NB4 (cell line): ENCODE data around the gene BICD2.
A peak's percentile ranks its signal among the peaks of the same experiment; 100 is the strongest.

ENCODE experiments used
- DNase-seq: peaks from one replicate; pipeline ENCODE4 v3.0.0; 2010; ENCODE audit warnings: low read depth
- H3K4me3 ChIP-seq: one replicate; pipeline ENCODE4 v1.5.1; 2011; ENCODE audit warnings: mild to moderate bottlenecking, low read depth, low read length, moderate library complexity
- CTCF ChIP-seq: IDR thresholded peaks from one replicate; pipeline ENCODE4 v1.5.1; 2012; ENCODE audit warnings: low read depth, low read length
- MAX ChIP-seq: IDR thresholded peaks from 2 replicates; pipeline ENCODE4 v1.6.1; 2011; ENCODE audit warnings: low read depth, low read length
- MYC ChIP-seq: IDR thresholded peaks from 2 replicates; pipeline ENCODE4 v1.6.1; 2011; ENCODE audit warnings: low read depth, low read length
- POLR2A ChIP-seq: IDR thresholded peaks from 2 replicates; pipeline ENCODE4 v1.6.1; 2011; ENCODE audit warnings: mild to moderate bottlenecking; ENCODE audit not compliant: insufficient read length; ENCODE audit errors: extremely low read depth

Gene BICD2

DNA sequence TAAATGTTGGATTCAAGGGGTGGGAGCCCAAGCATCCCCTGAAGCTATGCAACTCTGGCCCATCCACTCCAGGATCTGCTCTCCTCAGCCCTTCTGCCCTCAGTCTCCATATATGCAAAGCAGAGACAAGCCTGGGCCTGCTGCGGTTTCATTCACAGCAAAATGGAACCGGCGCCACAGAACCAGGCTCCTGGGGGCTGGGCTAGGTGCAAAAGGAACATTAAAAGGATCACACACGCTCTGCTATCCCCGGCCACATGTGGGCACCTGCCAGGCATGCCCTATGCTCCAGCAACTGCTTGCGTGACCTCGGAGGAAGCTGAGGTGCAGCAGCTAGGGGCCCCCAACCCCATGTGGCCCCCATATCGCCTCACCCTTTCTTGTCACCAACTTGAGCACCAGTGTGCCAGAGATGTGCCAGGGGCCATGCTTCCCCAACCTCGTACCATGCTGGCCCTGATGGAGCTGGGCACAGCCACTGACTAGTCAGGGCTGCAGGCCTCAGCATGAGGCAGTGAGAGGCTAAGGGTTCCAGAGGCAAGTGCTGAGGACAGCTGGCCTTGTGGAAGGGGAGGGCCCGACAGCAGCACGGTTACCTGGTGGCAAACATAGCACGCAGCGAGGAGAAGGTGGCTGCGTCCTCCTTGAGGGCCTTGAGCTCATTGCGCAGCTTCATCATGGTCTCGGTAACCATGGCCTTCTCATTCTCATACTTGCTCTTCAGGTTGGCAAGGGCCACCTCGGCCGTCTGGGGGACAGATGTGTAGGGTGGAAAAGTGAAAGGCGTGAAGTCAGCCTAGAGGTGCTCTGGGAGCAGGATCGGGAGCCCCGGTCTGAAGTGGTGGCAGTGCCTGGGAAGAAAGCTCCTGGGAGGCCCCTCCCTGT lies 47.2 kb downstream of the BICD2 start:
- TF ChIP-seq MAX (no peak), MYC (no peak), POLR2A (no peak), CTCF (no peak)
- no peak for DNase-seq
- no peak overlapping the region for H3K4me3 ChIP-seq

DNA sequence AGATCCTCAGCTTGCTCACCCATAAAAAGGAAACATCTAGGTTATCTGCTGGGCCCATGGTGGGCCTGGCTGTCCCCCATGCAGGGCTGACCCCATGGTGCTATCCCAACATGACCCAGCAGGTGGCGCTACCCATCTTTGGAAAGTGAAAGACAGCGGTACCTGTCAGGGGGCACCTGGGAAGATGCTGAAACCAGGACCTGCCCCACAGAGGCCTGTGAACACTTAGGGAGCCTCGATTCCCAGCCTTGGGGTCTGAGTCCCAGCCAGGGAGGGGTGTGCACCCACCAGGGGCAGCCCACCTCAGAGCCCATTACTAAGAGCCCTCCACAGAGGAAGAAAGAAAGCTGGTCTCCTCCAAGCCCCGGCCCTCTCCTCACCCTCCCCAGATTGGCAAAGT lies 48.1 kb downstream of the BICD2 start:
- DNase-seq: peak; percentile 55
- no peak overlapping the region for H3K4me3 ChIP-seq
- TF ChIP-seq POLR2A: no peak
- peak; percentile 83 for TF ChIP-seq CTCF

DNA sequence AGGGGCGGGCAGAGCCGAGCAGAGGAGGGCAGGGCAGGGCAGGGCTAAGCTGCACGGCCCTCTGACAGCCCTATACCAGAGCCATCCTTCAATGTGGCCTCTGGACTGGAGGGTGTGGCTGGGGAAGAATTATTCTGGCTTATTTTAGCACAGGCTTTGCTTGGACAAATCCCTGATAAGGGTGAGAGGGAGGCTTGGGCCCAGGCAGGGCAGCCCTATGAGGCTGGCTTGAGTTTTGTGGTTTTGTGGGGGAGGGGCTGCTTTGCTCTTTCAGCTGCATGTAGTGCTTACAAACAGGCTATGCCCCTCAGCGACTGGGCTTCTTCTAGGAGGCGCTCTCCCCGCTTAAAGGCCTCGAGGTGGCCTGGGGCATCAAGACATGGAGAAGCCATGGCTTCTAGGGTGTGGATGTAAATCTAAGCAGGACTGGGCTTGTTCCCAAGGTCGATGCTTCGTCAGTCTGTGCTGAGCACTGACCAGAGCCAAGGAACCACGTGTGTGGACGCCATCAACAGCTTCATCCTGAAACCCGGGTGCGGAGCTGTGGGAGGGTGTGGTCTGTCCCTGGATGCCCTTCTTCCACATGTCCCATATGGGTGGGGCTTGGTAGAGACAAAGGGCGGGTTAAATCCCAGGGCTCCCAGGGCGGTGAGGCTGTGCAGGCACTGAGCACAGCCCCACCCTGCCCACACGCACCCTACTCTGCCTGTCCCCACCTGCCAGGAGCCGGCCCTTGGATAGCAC lies 49.0 kb downstream of the BICD2 start:
- TF ChIP-seq MAX: no peak
- TF ChIP-seq CTCF: no peak
- no peak for TF ChIP-seq MYC
- no peak for TF ChIP-seq POLR2A
- peak; percentile 18 for DNase-seq
- H3K4me3 ChIP-seq: no peak overlapping the region

- TF ChIP-seq POLR2A (no peak), CTCF (no peak), MYC (no peak), MAX (no peak)
- DNase-seq: no peak
- no peak overlapping the region for H3K4me3 ChIP-seq
Observed at GRCh38 chr9:92714787-92715487, 49.7 kb downstream of the BICD2 start.

DNA sequence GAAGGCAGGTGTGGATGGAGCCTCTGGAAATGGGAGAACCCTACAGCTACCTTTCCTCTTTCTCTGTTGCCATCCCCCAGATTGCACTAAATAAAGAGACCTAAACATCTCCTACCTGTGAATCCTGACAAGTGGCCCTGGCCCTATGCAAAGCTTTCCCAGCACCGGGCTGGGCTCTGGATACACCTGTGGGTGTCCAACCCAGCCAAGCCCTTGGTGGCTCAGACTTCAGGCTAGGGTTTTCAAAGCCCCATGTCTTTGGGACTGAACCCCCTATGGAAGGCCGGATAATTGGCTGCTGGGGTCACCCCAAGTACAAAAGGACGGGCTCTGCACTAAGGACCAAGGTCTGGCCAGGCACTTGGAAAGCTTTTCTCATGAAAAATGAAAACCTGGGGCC lies 50.6 kb downstream of the BICD2 start:
- no peak overlapping the region for H3K4me3 ChIP-seq
- DNase-seq: no peak
- TF ChIP-seq CTCF (no peak), MYC (no peak), MAX (no peak), POLR2A (no peak)
